HepG2 (cell line): ENCODE measurements around the gene ARIH1. TPM values are rescaled to one million over a fixed set of nuclear protein-coding genes. Genes with fewer than 3 reads are reported as not detected.

ENCODE experiments used
- ATAC-seq: fragments of 200-7000 bp; cut with Tn5 transposase; 3 replicates; pipeline ENCODE4 v1.9.1; 2020; ENCODE audit warnings: mild to moderate bottlenecking, moderate library complexity
- BruUV-seq: library from RNA; stranded (reverse); fragments of 400-500 nt; replicated peaks from 2 replicates; lab custom pipeline; 2021; lab: Mats Ljungman, UMichigan
- CTCF ChIA-PET: fragments of 300-600 bp; formaldehyde crosslinking; extraction: SDS; loops from one replicate; lab custom pipeline; 2021; ENCODE audit warnings: low total read pairs, inconsistent platforms, low intra/inter-chr PET ratio; lab: Yijun Ruan, JAX
- POLR2A ChIA-PET: fragments of 350-600 bp; sonication (Branson Sonifier 250); formaldehyde crosslinking; loops from one replicate; lab custom pipeline; 2020; ENCODE audit warnings: antibody characterized with exemption, inconsistent platforms; lab: Yijun Ruan, JAX
- DNase-seq: peaks from one replicate; pipeline ENCODE4 v3.0.0-alpha.2; 2015; ENCODE audit warnings: low spot score
- FAIRE-seq: peaks from 3 replicates; lab custom pipeline; 2011; peaks lifted over from hg19 to GRCh38; lab: Jason Lieb, UNC
- H2AFZ ChIP-seq: one replicate; pipeline ENCODE4 v1.6.1; 2011; ENCODE audit warnings: low read length, inconsistent platforms
- H3K27ac ChIP-seq: fragments of 300-600 bp; 3 replicates; pipeline ENCODE4 v1.8.0; 2011; ENCODE audit warnings: mixed run types, mild to moderate bottlenecking, mixed read lengths, low read length, inconsistent platforms; ENCODE audit not compliant: insufficient read depth; ENCODE audit errors: extremely low read length
- H3K27me3 ChIP-seq, 2 experiments: fragments of 200-600 bp in 1 of 2; 2 replicates in 1 of 2; 3 replicates in 1 of 2; pipeline versions ENCODE4 v1.6.0 to v1.8.0; 2011; ENCODE audit warnings: low read length in 2 of 2, mild to moderate bottlenecking in 2 of 2, moderate library complexity in 2 of 2, inconsistent platforms in 1 of 2; ENCODE audit not compliant: insufficient read depth in 2 of 2, control insufficient read depth in 1 of 2
- H3K36me3 ChIP-seq, 2 experiments: fragments of 200-600 bp in 1 of 2; replicated peaks in 1 of 2; 2 replicates in 1 of 2; 3 replicates in 1 of 2; pipeline versions ENCODE4 v1.5.1 to v1.8.0; 2011; ENCODE audit warnings: low read length in 2 of 2, inconsistent platforms in 1 of 2; ENCODE audit not compliant: insufficient read depth in 2 of 2, control insufficient read depth in 1 of 2
- H3K4me1 ChIP-seq: 2 replicates; pipeline ENCODE4 v1.5.1; 2012; ENCODE audit warnings: low read length, inconsistent platforms; ENCODE audit not compliant: insufficient read depth
- H3K4me2 ChIP-seq: 2 replicates; pipeline ENCODE4 v1.6.0; 2011; ENCODE audit warnings: low read depth, low read length, inconsistent platforms
- H3K4me3 ChIP-seq, 3 experiments: fragments of 200-600 bp in 1 of 3; sonication (generic), shearing (Covaris generic) in 1 of 3; replicated peaks in 1 of 3; 2 replicates each; pipeline ENCODE4 v1.5.1; 2011 to 2016; ENCODE audit warnings: low read length in 3 of 3, inconsistent platforms in 2 of 3, low read depth in 2 of 3, mild to moderate bottlenecking in 2 of 3, control low read depth in 1 of 3, mixed read lengths in 1 of 3; ENCODE audit not compliant: insufficient read depth in 1 of 3
- H3K79me2 ChIP-seq: one replicate; pipeline ENCODE4 v1.6.1; 2011; ENCODE audit warnings: low read length, inconsistent platforms; ENCODE audit not compliant: insufficient read depth
- H3K9ac ChIP-seq: 2 replicates; pipeline ENCODE4 v1.6.0; 2011; ENCODE audit warnings: mild to moderate bottlenecking, low read depth, low read length, inconsistent platforms; ENCODE audit not compliant: insufficient read depth
- H3K9me3 ChIP-seq: 2 replicates; pipeline ENCODE4 v1.5.1; 2012; ENCODE audit warnings: mild to moderate bottlenecking, low read length
- H4K20me1 ChIP-seq: 2 replicates; pipeline ENCODE4 v1.6.0; 2011; ENCODE audit warnings: inconsistent platforms, mild to moderate bottlenecking, low read length, moderate library complexity; ENCODE audit not compliant: insufficient read depth
- ARNT2 ChIP-seq: sonication (generic); formaldehyde crosslinking; IDR thresholded peaks from 2 replicates; pipeline ENCODE4 v1.8.0; 2022; ENCODE audit warnings: mild to moderate bottlenecking, low read depth, missing genetic modification reagents, moderate library complexity
- CENPT ChIP-seq: sonication (generic); formaldehyde crosslinking; IDR thresholded peaks from 2 replicates; pipeline ENCODE4 v1.8.0; 2022; ENCODE audit warnings: low read depth, mild to moderate bottlenecking, moderate library complexity, missing genetic modification reagents
- GATA4 ChIP-seq: sonication (generic); IDR thresholded peaks from 2 replicates; pipeline ENCODE4 v1.6.1; 2016; ENCODE audit warnings: antibody characterized with exemption, low read depth, borderline replicate concordance
- GFI1 ChIP-seq: sonication (generic); formaldehyde crosslinking; IDR thresholded peaks from 2 replicates; pipeline ENCODE4 v1.5.0; 2020; ENCODE audit warnings: missing genetic modification reagents, mild to moderate bottlenecking, borderline replicate concordance
- GTF3A ChIP-seq: sonication (generic); formaldehyde crosslinking; conservative IDR thresholded peaks from 2 replicates; pipeline ENCODE4 v1.4.0; 2020; ENCODE audit warnings: mild to moderate bottlenecking, missing genetic modification reagents
- KLF16 ChIP-seq, 2 experiments: sonication (generic) in 1 of 2; formaldehyde crosslinking in 1 of 2; IDR thresholded peaks; 2 replicates each; pipeline versions ENCODE4 v1.6.1 to v1.8.0; 2016 to 2023; ENCODE audit warnings: missing genetic modification reagents in 2 of 2, missing compliant biosample characterization in 1 of 2
- MAFG ChIP-seq: sonication (generic); formaldehyde crosslinking; IDR thresholded peaks from 2 replicates; pipeline ENCODE4 v1.5.1; 2020; ENCODE audit warnings: mild to moderate bottlenecking, missing genetic modification reagents
- SALL2 ChIP-seq: sonication (generic); formaldehyde crosslinking; IDR thresholded peaks from 2 replicates; pipeline ENCODE4 v1.8.1; 2023; ENCODE audit warnings: mild to moderate bottlenecking, missing genetic modification reagents, inconsistent platforms
- SMARCC2 ChIP-seq: fragments of 450-650 bp; IDR thresholded peaks from 2 replicates; pipeline ENCODE4 v1.6.1; 2017; ENCODE audit warnings: antibody characterized with exemption, mild to moderate bottlenecking
- ZC3H4 ChIP-seq: sonication (generic); formaldehyde crosslinking; IDR thresholded peaks from 2 replicates; pipeline ENCODE4 v1.4.0; 2020; ENCODE audit warnings: missing genetic modification reagents, borderline replicate concordance
- ZNF44 ChIP-seq: sonication (generic); formaldehyde crosslinking; IDR thresholded peaks from 2 replicates; pipeline ENCODE4 v1.5.1; 2020; ENCODE audit warnings: mild to moderate bottlenecking, missing genetic modification reagents
- WGBS: methylation state at CpG from one replicate; pipeline ENCODE4 v1.1.6; 2017; ENCODE audit warnings: low lambda C conversion rate; 5-methylcytosine and 5-hydroxymethylcytosine counted together
- in situ Hi-C: cut with HindIII; loops from 2 replicates; pipeline ENCODE4 v1.10.0; 2017; ENCODE audit warnings: low pct_unique_long_range_greater_than_20kb; ENCODE audit not compliant: extremely low pct_ligation_motif_present
- intact Hi-C: fragments of 100-400 bp; cut with micrococcal nuclease; formaldehyde crosslinking; loops from one replicate; pipeline ENCODE4 v1.10.0; 2022; ENCODE audit not compliant: unreplicated experiment
- polyA plus RNA-seq, 8 experiments: library from polyadenylated mRNA; depleted of rRNA in 3 of 8; stranded (reverse) in 7 of 8; unstranded in 1 of 8; fragments of >200 nt; fragmentation: Illumina TruSeq in 4 of 8; extraction: Trizol in 4 of 8; gene quantifications; 2 replicates each; pipeline versions ENCODE4 v1.2.1 to v1.2.3, GENCODE V29; 2011 to 2016; ENCODE audit warnings: low read depth in 4 of 8, missing spikeins in 1 of 8, mixed read lengths in 1 of 8; ENCODE audit not compliant: insufficient read depth in 1 of 8
- total RNA-seq, 5 experiments: library from RNA; depleted of rRNA; stranded (reverse); fragments of >200 nt; fragmentation: Illumina TruSeq; extraction: Trizol; gene quantifications; 2 replicates each; pipeline ENCODE4 v1.2.3, GENCODE V29; 2016; ENCODE audit warnings: low read depth in 1 of 5
- TF ChIP-seq, protein P1 (sequence below): sonication (generic); formaldehyde crosslinking; conservative IDR thresholded peaks from 2 replicates; pipeline ENCODE4 v1.4.0; 2020; ENCODE audit warnings: mild to moderate bottlenecking, missing genetic modification reagents, moderate library complexity
- TF ChIP-seq, protein P2 (sequence below): sonication (generic); formaldehyde crosslinking; IDR thresholded peaks from 2 replicates; pipeline ENCODE4 v1.8.0; 2022; ENCODE audit warnings: mild to moderate bottlenecking, missing genetic modification reagents, moderate library complexity
- TF ChIP-seq, protein P3 (sequence below): sonication (generic); formaldehyde crosslinking; IDR thresholded peaks from 2 replicates; pipeline ENCODE4 v1.5.1; 2020; ENCODE audit warnings: mild to moderate bottlenecking, missing genetic modification reagents, moderate library complexity
- TF ChIP-seq, protein P4 (sequence below): sonication (generic); formaldehyde crosslinking; IDR thresholded peaks from 2 replicates; pipeline ENCODE4 v1.8.0; 2023; ENCODE audit warnings: mild to moderate bottlenecking, missing genetic modification reagents

The ARIH1 gene
- total and polyA plus RNA-seq, 2 of the 13 experiments (the other 11 are each of a cell fraction or from before 2014, with no cell fraction given) = 38.8 to 59.8 TPM

GRCh38 chr15:72614810-72615532 is 140.8 kb downstream of the ARIH1 start:
- H3K36me3 ChIP-seq = no peaks in the 10 kb centered on the region
- BruUV-seq = no TSS peak
- no peaks in the 10 kb centered on the region for H4K20me1 ChIP-seq
- 32% methylated on average over 2 of the region's 3 CpGs for WGBS
- H3K79me2 ChIP-seq = no peaks in the 10 kb centered on the region
- no peak overlapping the region for H2AFZ ChIP-seq
- POLR2A ChIA-PET = no interaction called here
- intact Hi-C loops = no loop called here
- in situ Hi-C loops = no loop called here
- no peaks in the 10 kb centered on the region for H3K9me3 ChIP-seq
- FAIRE-seq = no peak
- CTCF ChIA-PET = no interaction called here
- no peak overlapping the region for H3K4me2 ChIP-seq
- H3K27ac ChIP-seq = no peak overlapping the region
- no peaks in the 10 kb centered on the region for H3K27me3 ChIP-seq
- peak; percentile 53 for ATAC-seq
- no peak overlapping the region for H3K4me3 ChIP-seq
- peaks cover 25% of the 10 kb centered on the region for H3K4me1 ChIP-seq
- no peak for DNase-seq
- no peak overlapping the region for H3K9ac ChIP-seq
- TF ChIP-seq SMARCC2 (no peak), GATA4 (no peak), GFI1 (CRISPR knock-in tag) (no peak), KLF16 (CRISPR knock-in tag; IDR thresholded peaks at IDR 0.05) (no peak), GTF3A (CRISPR knock-in tag) (no peak), CENPT (CRISPR knock-in tag) (no peak), SALL2 (CRISPR knock-in tag) (no peak), ZNF44 (no peak), ARNT2 (no peak), MAFG (CRISPR knock-in tag) (no peak), ZC3H4 (no peak)
- TF ChIP-seq, protein P1, sequence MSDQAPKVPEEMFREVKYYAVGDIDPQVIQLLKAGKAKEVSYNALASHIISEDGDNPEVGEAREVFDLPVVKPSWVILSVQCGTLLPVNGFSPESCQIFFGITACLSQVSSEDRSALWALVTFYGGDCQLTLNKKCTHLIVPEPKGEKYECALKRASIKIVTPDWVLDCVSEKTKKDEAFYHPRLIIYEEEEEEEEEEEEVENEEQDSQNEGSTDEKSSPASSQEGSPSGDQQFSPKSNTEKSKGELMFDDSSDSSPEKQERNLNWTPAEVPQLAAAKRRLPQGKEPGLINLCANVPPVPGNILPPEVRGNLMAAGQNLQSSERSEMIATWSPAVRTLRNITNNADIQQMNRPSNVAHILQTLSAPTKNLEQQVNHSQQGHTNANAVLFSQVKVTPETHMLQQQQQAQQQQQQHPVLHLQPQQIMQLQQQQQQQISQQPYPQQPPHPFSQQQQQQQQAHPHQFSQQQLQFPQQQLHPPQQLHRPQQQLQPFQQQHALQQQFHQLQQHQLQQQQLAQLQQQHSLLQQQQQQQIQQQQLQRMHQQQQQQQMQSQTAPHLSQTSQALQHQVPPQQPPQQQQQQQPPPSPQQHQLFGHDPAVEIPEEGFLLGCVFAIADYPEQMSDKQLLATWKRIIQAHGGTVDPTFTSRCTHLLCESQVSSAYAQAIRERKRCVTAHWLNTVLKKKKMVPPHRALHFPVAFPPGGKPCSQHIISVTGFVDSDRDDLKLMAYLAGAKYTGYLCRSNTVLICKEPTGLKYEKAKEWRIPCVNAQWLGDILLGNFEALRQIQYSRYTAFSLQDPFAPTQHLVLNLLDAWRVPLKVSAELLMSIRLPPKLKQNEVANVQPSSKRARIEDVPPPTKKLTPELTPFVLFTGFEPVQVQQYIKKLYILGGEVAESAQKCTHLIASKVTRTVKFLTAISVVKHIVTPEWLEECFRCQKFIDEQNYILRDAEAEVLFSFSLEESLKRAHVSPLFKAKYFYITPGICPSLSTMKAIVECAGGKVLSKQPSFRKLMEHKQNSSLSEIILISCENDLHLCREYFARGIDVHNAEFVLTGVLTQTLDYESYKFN = no peak
- TF ChIP-seq, protein P2, sequence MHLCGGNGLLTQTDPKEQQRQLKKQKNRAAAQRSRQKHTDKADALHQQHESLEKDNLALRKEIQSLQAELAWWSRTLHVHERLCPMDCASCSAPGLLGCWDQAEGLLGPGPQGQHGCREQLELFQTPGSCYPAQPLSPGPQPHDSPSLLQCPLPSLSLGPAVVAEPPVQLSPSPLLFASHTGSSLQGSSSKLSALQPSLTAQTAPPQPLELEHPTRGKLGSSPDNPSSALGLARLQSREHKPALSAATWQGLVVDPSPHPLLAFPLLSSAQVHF (CRISPR knock-in tag) = no peak
- TF ChIP-seq, protein P3, sequence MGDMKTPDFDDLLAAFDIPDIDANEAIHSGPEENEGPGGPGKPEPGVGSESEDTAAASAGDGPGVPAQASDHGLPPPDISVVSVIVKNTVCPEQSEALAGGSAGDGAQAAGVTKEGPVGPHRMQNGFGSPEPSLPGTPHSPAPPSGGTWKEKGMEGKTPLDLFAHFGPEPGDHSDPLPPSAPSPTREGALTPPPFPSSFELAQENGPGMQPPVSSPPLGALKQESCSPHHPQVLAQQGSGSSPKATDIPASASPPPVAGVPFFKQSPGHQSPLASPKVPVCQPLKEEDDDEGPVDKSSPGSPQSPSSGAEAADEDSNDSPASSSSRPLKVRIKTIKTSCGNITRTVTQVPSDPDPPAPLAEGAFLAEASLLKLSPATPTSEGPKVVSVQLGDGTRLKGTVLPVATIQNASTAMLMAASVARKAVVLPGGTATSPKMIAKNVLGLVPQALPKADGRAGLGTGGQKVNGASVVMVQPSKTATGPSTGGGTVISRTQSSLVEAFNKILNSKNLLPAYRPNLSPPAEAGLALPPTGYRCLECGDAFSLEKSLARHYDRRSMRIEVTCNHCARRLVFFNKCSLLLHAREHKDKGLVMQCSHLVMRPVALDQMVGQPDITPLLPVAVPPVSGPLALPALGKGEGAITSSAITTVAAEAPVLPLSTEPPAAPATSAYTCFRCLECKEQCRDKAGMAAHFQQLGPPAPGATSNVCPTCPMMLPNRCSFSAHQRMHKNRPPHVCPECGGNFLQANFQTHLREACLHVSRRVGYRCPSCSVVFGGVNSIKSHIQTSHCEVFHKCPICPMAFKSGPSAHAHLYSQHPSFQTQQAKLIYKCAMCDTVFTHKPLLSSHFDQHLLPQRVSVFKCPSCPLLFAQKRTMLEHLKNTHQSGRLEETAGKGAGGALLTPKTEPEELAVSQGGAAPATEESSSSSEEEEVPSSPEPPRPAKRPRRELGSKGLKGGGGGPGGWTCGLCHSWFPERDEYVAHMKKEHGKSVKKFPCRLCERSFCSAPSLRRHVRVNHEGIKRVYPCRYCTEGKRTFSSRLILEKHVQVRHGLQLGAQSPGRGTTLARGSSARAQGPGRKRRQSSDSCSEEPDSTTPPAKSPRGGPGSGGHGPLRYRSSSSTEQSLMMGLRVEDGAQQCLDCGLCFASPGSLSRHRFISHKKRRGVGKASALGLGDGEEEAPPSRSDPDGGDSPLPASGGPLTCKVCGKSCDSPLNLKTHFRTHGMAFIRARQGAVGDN (CRISPR knock-in tag) = no peak
- TF ChIP-seq, protein P4, sequence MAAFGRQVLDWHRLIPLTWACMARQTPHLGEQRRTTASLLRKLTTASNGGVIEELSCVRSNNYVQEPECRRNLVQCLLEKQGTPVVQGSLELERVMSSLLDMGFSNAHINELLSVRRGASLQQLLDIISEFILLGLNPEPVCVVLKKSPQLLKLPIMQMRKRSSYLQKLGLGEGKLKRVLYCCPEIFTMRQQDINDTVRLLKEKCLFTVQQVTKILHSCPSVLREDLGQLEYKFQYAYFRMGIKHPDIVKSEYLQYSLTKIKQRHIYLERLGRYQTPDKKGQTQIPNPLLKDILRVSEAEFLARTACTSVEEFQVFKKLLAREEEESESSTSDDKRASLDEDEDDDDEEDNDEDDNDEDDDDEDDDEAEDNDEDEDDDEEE (CRISPR knock-in tag) = no peak
